Fibroblast of the conjunctiva (primary cell): Measurements from ENCODE around the gene BACH2.

Source experiments
- DNase-seq: peaks from one replicate; pipeline ENCODE4 v3.0.0-alpha.2; 2010; ENCODE audit warnings: low read depth

BACH2 gene

GRCh38 chr6:89966913-89967312 is 329.7 kb downstream of the BACH2 start:
- no peak for DNase-seq

GRCh38 chr6:89966228-89966544 is 330.5 kb downstream of the BACH2 start:
- DNase-seq, result peak; percentile 14

- DNase-seq, result no peak
Observed at GRCh38 chr6:89965441-89966227, 331.0 kb downstream of the BACH2 start.

- no peak for DNase-seq
Observed at GRCh38 chr6:89963391-89963790, 333.3 kb downstream of the BACH2 start.

GRCh38 chr6:89961481-89961880 is 335.2 kb downstream of the BACH2 start:
- DNase-seq, result no peak

GRCh38 chr6:89959883-89960282 is 336.8 kb downstream of the BACH2 start:
- DNase-seq, result no peak

GRCh38 chr6:89956182-89956581 is 340.5 kb downstream of the BACH2 start:
- DNase-seq, result no peak

GRCh38 chr6:89955364-89955763 is 341.3 kb downstream of the BACH2 start:
- no peak for DNase-seq

- no peak for DNase-seq
Observed at GRCh38 chr6:89954721-89955148, 341.9 kb downstream of the BACH2 start.

- DNase-seq, result peak; percentile 1
Observed at GRCh38 chr6:89952686-89953085, 344.0 kb downstream of the BACH2 start.

GRCh38 chr6:89952105-89952671 is 344.5 kb downstream of the BACH2 start:
- no peak for DNase-seq

- DNase-seq, result no peak
Observed at GRCh38 chr6:89951574-89952104, 345.0 kb downstream of the BACH2 start.

- DNase-seq, result no peak
Observed at GRCh38 chr6:89950879-89951391, 345.7 kb downstream of the BACH2 start.

- DNase-seq, result no peak
Observed at GRCh38 chr6:89950446-89950845, 346.2 kb downstream of the BACH2 start.

GRCh38 chr6:89948876-89949275 is 347.8 kb downstream of the BACH2 start:
- no peak for DNase-seq

- peak; percentile 1 for DNase-seq
Observed at GRCh38 chr6:89944826-89945407, 351.7 kb downstream of the BACH2 start.

- DNase-seq, result no peak
Observed at GRCh38 chr6:89944181-89944755, 352.4 kb downstream of the BACH2 start.

- DNase-seq, result no peak
Observed at GRCh38 chr6:89942601-89943000, 354.0 kb downstream of the BACH2 start.

- DNase-seq, result no peak
Observed at GRCh38 chr6:89941763-89942497, 354.7 kb downstream of the BACH2 start.

GRCh38 chr6:89941031-89941762 is 355.4 kb downstream of the BACH2 start:
- DNase-seq, result peak; percentile 33
